Thyroid gland (tissue), 4 donors: Measurements from ENCODE around the gene PLS3.
A peak's percentile ranks its signal among the peaks of the same experiment; 100 is the strongest.

Experiments used
- CTCF ChIP-seq, 6 experiments: fragments of 200-600 bp in 3 of 6; fragments of 450-650 bp in 3 of 6; sonication (generic) in 3 of 6; IDR thresholded peaks; one replicate each; pipeline ENCODE4 v1.5.1; 2016 to 2019; ENCODE audit warnings: antibody characterized with exemption in 6 of 6, mild to moderate bottlenecking in 2 of 6, inconsistent platforms in 1 of 6, moderate library complexity in 1 of 6
- POLR2A ChIP-seq, 2 donors: fragments of 450-650 bp; IDR thresholded peaks; one replicate each; pipeline ENCODE4 v1.6.1; 2017; ENCODE audit warnings: antibody characterized with exemption in 2 of 2, mild to moderate bottlenecking in 2 of 2, moderate library complexity in 1 of 2

- TF ChIP-seq CTCF (IDR thresholded peaks at IDR 0.05): no peak
- peak in 1 of 2 donors; percentile 3 for TF ChIP-seq POLR2A (IDR thresholded peaks at IDR 0.05)
Measured at GRCh38 chrX:115591856-115592842, 31.2 kb downstream of the PLS3 start.
